Measurements from ENCODE around the gene IGSF9.

The IGSF9 gene

GRCh38 chr1:159895836-159896545, 49.4 kb downstream of the IGSF9 start:
- peak; percentile 45 for DNase-seq

- DNase-seq = no peak
These were observed 50.1 kb downstream of the IGSF9 start for GRCh38 chr1:159895286-159895685.

GRCh38 chr1:159892944-159893343, 52.5 kb downstream of the IGSF9 start:
- DNase-seq = no peak

- peak; percentile 81 for DNase-seq
These were observed 53.9 kb downstream of the IGSF9 start for GRCh38 chr1:159891275-159892157.

- no peak for DNase-seq
These were observed 55.0 kb downstream of the IGSF9 start for GRCh38 chr1:159890390-159890789.

GRCh38 chr1:159889821-159890252, 55.6 kb downstream of the IGSF9 start:
- DNase-seq = peak; percentile 56

- no peak for DNase-seq
These were observed 56.2 kb downstream of the IGSF9 start for GRCh38 chr1:159889202-159889601.

GRCh38 chr1:159884296-159884695, 61.1 kb downstream of the IGSF9 start:
- DNase-seq = no peak

GRCh38 chr1:159883134-159883533, 62.3 kb downstream of the IGSF9 start:
- no peak for DNase-seq

GRCh38 chr1:159882527-159882862, 62.9 kb downstream of the IGSF9 start:
- DNase-seq = no peak

GRCh38 chr1:159881622-159882526, 63.5 kb downstream of the IGSF9 start:
- no peak for DNase-seq

GRCh38 chr1:159880430-159880829, 65.0 kb downstream of the IGSF9 start:
- no peak for DNase-seq

- no peak for DNase-seq
These were observed 65.4 kb downstream of the IGSF9 start for GRCh38 chr1:159879977-159880376.

GRCh38 chr1:159879136-159879535, 66.3 kb downstream of the IGSF9 start:
- DNase-seq = no peak

GRCh38 chr1:159877695-159878444, 67.5 kb downstream of the IGSF9 start:
- DNase-seq = no peak

Measured in left hindlimb (tissue), 1 donor.